OCI-LY3 (cell line): Measurements from ENCODE around the gene PITPNM3.

Experiments
- H2AFZ ChIP-seq: fragments of 200-600, 300-600 bp; shearing (Covaris generic); 2 replicates; pipeline ENCODE4 v1.6.0; 2014; ENCODE audit warnings: antibody characterized with exemption, low read depth, low read length
- H3K27ac ChIP-seq: fragments of 200-600, 300-600 bp; sonication (generic); 2 replicates; pipeline ENCODE4 v1.5.1; 2014; ENCODE audit warnings: mild to moderate bottlenecking, low read length, moderate library complexity, mixed read lengths
- H3K27me3 ChIP-seq: fragments of 200-600, 300-600 bp; sonication (generic); 2 replicates; pipeline ENCODE4 v1.6.1; 2014; ENCODE audit warnings: low read depth, low read length, mixed read lengths
- H3K36me3 ChIP-seq: fragments of 200-600, 300-600 bp; sonication (generic); replicated peaks from 2 replicates; pipeline ENCODE3; 2014; ENCODE audit warnings: low read depth, low read length, mixed read lengths
- H3K4me1 ChIP-seq: fragments of 300-600, 200-600 bp; sonication (generic); 2 replicates; pipeline ENCODE4 v1.6.1; 2014; ENCODE audit warnings: low read length, mixed read lengths
- H3K4me2 ChIP-seq: fragments of 200-600, 300-600 bp; sonication (generic); 2 replicates; pipeline ENCODE4 v1.6.1; 2014; ENCODE audit warnings: low read length, mixed read lengths
- H3K4me3 ChIP-seq: fragments of 300-600, 200-600 bp; sonication (generic); 2 replicates; pipeline ENCODE4 v1.5.1; 2014; ENCODE audit warnings: antibody characterized with exemption, mild to moderate bottlenecking, low read length, moderate library complexity
- H3K79me2 ChIP-seq: fragments of 300-600, 200-600 bp; shearing (Covaris generic); 2 replicates; pipeline ENCODE4 v1.6.1; 2014; ENCODE audit warnings: mild to moderate bottlenecking, low read length, mixed read lengths
- H3K9ac ChIP-seq: fragments of 300-600, 200-600 bp; shearing (Covaris generic); 2 replicates; pipeline ENCODE4 v1.6.0; 2014; ENCODE audit warnings: mild to moderate bottlenecking, low read length, moderate library complexity
- H3K9me3 ChIP-seq: fragments of 200-600, 300-600 bp; shearing (Covaris generic); 2 replicates; pipeline ENCODE4 v1.6.1; 2014; ENCODE audit warnings: low read length, mixed read lengths; ENCODE audit not compliant: insufficient read depth
- H4K20me1 ChIP-seq: fragments of 200-600, 300-600 bp; sonication (generic); 2 replicates; pipeline ENCODE4 v1.6.1; 2016; ENCODE audit warnings: low read length, mixed read lengths; ENCODE audit not compliant: insufficient read depth
- EZH2phosphoT487 ChIP-seq: fragments of 200-600 bp; shearing (Covaris generic); IDR thresholded peaks from 2 replicates; pipeline ENCODE4 v1.6.1; 2018; ENCODE audit warnings: antibody characterized with exemption, mixed run types, low read depth
- TF ChIP-seq, protein P1 (sequence below): fragments of 200-600, 300-600 bp; sonication (generic); IDR thresholded peaks from 2 replicates; pipeline ENCODE4 v1.5.1; 2014; ENCODE audit warnings: antibody characterized with exemption, low read length, low read depth

Gene PITPNM3

DNA sequence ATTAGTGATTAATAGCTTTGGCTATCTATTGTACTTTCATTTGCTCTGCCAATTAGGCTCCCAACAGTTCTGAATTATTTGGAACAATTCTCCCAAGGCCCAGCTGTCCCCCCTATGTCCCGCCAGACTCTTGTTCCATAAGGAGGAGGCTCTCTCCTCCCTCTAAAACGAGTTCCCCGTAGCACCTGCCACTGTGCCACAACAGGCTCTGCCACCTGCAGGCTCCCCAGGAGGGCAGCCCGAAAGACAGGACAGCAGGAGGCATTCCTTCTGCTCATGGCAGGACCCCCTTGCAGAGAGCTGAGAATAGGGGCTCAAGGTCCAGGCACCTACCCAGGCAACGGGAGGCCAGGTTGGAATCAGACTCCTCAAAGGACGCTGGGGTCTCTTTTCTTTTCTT is 9.0 kb downstream of the PITPNM3 start:
- H3K4me2 ChIP-seq, result no peak overlapping the region
- TF ChIP-seq, protein P1, sequence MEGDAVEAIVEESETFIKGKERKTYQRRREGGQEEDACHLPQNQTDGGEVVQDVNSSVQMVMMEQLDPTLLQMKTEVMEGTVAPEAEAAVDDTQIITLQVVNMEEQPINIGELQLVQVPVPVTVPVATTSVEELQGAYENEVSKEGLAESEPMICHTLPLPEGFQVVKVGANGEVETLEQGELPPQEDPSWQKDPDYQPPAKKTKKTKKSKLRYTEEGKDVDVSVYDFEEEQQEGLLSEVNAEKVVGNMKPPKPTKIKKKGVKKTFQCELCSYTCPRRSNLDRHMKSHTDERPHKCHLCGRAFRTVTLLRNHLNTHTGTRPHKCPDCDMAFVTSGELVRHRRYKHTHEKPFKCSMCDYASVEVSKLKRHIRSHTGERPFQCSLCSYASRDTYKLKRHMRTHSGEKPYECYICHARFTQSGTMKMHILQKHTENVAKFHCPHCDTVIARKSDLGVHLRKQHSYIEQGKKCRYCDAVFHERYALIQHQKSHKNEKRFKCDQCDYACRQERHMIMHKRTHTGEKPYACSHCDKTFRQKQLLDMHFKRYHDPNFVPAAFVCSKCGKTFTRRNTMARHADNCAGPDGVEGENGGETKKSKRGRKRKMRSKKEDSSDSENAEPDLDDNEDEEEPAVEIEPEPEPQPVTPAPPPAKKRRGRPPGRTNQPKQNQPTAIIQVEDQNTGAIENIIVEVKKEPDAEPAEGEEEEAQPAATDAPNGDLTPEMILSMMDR, result no peak
- no peak for TF ChIP-seq EZH2phosphoT487
- H3K4me3 ChIP-seq, result no peak overlapping the region
- H3K27me3 ChIP-seq, result no peaks in the 10 kb centered on the region
- H2AFZ ChIP-seq, result no peak overlapping the region
- H3K36me3 ChIP-seq, result no peaks in the 10 kb centered on the region
- no peaks in the 10 kb centered on the region for H4K20me1 ChIP-seq
- no peaks in the 10 kb centered on the region for H3K79me2 ChIP-seq
- no peaks in the 10 kb centered on the region for H3K4me1 ChIP-seq
- no peak overlapping the region for H3K27ac ChIP-seq
- H3K9me3 ChIP-seq, result no peaks in the 10 kb centered on the region
- H3K9ac ChIP-seq, result no peak overlapping the region

DNA sequence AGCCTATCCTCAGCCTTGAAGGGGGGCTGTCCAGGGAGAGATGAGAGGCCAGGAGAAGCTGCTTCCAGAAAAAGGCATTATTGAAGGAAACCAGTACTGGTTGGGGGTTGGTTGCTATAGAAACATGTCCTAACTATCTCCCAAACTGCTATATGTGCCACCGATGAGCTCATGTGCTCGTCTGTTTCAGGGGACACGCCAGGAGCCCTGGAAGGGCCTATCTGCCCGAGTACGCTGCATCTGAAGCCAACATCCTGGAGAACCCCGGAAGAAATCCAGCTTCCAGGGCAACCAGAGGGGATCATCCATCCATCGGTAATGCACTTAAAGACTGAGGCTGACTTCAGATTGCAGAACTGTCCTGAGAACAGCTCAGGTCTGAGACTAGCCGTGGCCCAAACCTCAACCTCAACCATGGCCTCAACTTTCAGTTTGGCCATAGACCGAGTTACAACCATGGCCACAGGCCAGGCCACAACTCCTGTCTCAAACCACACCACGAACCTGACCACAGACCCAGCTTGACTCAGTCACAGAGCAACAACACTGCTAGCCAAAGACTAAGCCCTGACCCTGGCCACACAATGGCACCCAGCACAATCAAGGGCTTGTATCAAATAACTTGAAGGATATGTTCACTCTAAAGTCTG is 10.2 kb downstream of the PITPNM3 start:
- no peaks in the 10 kb centered on the region for H3K27me3 ChIP-seq
- H2AFZ ChIP-seq, result no peak overlapping the region
- H3K4me2 ChIP-seq, result no peak overlapping the region
- no peaks in the 10 kb centered on the region for H3K9me3 ChIP-seq
- no peak for TF ChIP-seq EZH2phosphoT487
- TF ChIP-seq, protein P1, result no peak
- H3K9ac ChIP-seq, result no peak overlapping the region
- no peak overlapping the region for H3K27ac ChIP-seq
- H4K20me1 ChIP-seq, result no peaks in the 10 kb centered on the region
- no peaks in the 10 kb centered on the region for H3K36me3 ChIP-seq
- H3K4me3 ChIP-seq, result no peak overlapping the region
- H3K4me1 ChIP-seq, result no peaks in the 10 kb centered on the region
- no peaks in the 10 kb centered on the region for H3K79me2 ChIP-seq

DNA sequence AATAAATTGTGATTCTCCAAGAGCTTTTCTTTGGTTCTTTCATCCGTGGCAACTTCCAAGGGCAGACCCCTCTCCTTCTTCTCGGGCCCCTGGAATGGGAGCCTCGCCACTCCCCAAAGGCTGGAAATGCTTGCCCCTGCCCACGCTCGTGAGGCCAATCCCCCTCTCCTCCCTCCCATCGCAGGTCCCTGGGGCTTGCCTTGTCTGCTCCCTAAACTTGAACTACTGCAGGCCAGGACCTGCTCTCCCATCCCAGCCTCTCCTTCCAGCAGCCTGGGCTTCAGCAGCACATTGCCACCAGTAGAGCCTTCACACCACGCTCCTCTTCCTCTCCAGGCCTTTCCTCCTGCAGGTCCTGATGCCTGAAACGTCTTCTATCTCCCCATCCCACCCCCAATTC is 11.1 kb downstream of the PITPNM3 start:
- H3K27me3 ChIP-seq, result no peaks in the 10 kb centered on the region
- no peaks in the 10 kb centered on the region for H3K79me2 ChIP-seq
- no peak overlapping the region for H2AFZ ChIP-seq
- H3K9ac ChIP-seq, result no peak overlapping the region
- no peaks in the 10 kb centered on the region for H3K9me3 ChIP-seq
- no peak for TF ChIP-seq EZH2phosphoT487
- TF ChIP-seq, protein P1, result no peak
- H3K27ac ChIP-seq, result no peak overlapping the region
- H3K4me1 ChIP-seq, result no peaks in the 10 kb centered on the region
- no peak overlapping the region for H3K4me3 ChIP-seq
- no peaks in the 10 kb centered on the region for H3K36me3 ChIP-seq
- no peak overlapping the region for H3K4me2 ChIP-seq
- H4K20me1 ChIP-seq, result no peaks in the 10 kb centered on the region

DNA sequence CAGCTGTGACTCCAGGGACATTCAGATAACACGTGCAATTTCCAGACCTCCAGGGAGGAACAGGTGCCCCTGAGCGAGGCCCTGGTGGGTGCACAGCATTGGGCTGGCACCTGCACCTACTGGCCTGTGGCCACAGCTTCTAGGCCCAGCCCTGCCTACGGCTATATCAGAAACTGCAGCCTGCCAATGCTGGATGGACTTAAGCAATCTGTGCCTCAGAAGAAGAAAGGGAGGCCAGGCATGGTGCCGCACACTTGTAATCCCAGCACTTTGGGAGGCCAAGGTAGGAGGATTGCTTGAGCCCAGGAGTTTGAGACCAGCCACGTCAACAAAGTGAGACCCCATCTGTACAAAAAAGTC is 12.4 kb downstream of the PITPNM3 start:
- no peak overlapping the region for H3K4me3 ChIP-seq
- no peaks in the 10 kb centered on the region for H3K27me3 ChIP-seq
- H4K20me1 ChIP-seq, result no peaks in the 10 kb centered on the region
- TF ChIP-seq, protein P1, result no peak
- TF ChIP-seq EZH2phosphoT487, result no peak
- H3K9ac ChIP-seq, result no peak overlapping the region
- H3K4me2 ChIP-seq, result no peak overlapping the region
- no peaks in the 10 kb centered on the region for H3K36me3 ChIP-seq
- no peak overlapping the region for H3K27ac ChIP-seq
- no peaks in the 10 kb centered on the region for H3K9me3 ChIP-seq
- H3K79me2 ChIP-seq, result no peaks in the 10 kb centered on the region
- no peak overlapping the region for H2AFZ ChIP-seq
- no peaks in the 10 kb centered on the region for H3K4me1 ChIP-seq
